Measurements from ENCODE around the gene FRAT1. TPM values are rescaled to one million over a fixed set of nuclear protein-coding genes. Genes with fewer than 3 reads are reported as not detected.

FRAT1 gene
- total and polyA plus RNA-seq, 2 donors (not counting 3 experiments of a cell fraction or from before 2014, with no cell fraction given): 2.2 to 3.2 TPM

- H3K4me3 ChIP-seq (replicated peaks in 1 of 3; ENCODE audit: insufficient read depth in 1 of 3, low read depth in 1 of 3, low read length in 3 of 3): no peak overlapping the region
- DNase-seq (ENCODE audit: low read depth, low spot score) (no peak), FAIRE-seq (no peak)
- H3K4me2 ChIP-seq (ENCODE audit: insufficient read depth, low read length): no peak overlapping the region
- ChIA-PET POLR2A (no interaction called here), CTCF (interaction anchor here (1.4 kb wide), 1 partner anchor 51 kb away, joined by 6 read pairs; no protein-coding TSS in a partner anchor)
- peaks cover 0 to 5% of the 10 kb centered on the region in 2 experiments for H3K36me3 ChIP-seq (ENCODE audit: control insufficient read depth in 2 of 2, extremely low read depth in 1 of 2, insufficient read depth in 2 of 2, low read length in 2 of 2)
- dilution Hi-C loops (cut with MboI; ENCODE audit: extremely low pct_ligation_motif_present, low sequenced_read_pairs): no loop called here
- H3K27ac ChIP-seq (ENCODE audit: insufficient read depth, low read depth, low read length): no peak overlapping the region
- H3K9me1 ChIP-seq (replicated peaks; ENCODE audit: control insufficient read depth, extremely low read depth, insufficient read depth, low read length): no peaks in the 10 kb centered on the region
- no peaks in the 10 kb centered on the region for H3K27me3 ChIP-seq (ENCODE audit: control insufficient read depth in 2 of 2, insufficient read depth in 2 of 2, low read length in 2 of 2)
- TF ChIP-seq GATA2 (IDR thresholded peaks at IDR 0.05; ENCODE audit: insufficient read depth, insufficient read length, low read depth, low read length): no peak
- TF ChIP-seq, protein P1, sequence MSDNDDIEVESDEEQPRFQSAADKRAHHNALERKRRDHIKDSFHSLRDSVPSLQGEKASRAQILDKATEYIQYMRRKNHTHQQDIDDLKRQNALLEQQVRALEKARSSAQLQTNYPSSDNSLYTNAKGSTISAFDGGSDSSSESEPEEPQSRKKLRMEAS (IDR thresholded peaks at IDR 0.05; ENCODE audit: insufficient read depth, insufficient read length): no peak
- TF ChIP-seq, protein P2, sequence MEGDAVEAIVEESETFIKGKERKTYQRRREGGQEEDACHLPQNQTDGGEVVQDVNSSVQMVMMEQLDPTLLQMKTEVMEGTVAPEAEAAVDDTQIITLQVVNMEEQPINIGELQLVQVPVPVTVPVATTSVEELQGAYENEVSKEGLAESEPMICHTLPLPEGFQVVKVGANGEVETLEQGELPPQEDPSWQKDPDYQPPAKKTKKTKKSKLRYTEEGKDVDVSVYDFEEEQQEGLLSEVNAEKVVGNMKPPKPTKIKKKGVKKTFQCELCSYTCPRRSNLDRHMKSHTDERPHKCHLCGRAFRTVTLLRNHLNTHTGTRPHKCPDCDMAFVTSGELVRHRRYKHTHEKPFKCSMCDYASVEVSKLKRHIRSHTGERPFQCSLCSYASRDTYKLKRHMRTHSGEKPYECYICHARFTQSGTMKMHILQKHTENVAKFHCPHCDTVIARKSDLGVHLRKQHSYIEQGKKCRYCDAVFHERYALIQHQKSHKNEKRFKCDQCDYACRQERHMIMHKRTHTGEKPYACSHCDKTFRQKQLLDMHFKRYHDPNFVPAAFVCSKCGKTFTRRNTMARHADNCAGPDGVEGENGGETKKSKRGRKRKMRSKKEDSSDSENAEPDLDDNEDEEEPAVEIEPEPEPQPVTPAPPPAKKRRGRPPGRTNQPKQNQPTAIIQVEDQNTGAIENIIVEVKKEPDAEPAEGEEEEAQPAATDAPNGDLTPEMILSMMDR (IDR thresholded peaks at IDR 0.05; ENCODE audit: extremely low read depth in 1 of 2, insufficient read depth in 1 of 2, low read depth in 1 of 2, low read length in 2 of 2): no peak
- TF ChIP-seq POLR2AphosphoS5 (IDR thresholded peaks at IDR 0.05; ENCODE audit: insufficient read depth, low read depth, low read length): no peak
- TF ChIP-seq JUN (IDR thresholded peaks at IDR 0.05; ENCODE audit: borderline replicate concordance, insufficient read depth, insufficient read length, low read depth): no peak
- TF ChIP-seq FOS (IDR thresholded peaks at IDR 0.05; ENCODE audit: borderline replicate concordance, insufficient read depth, low read length): no peak
- TF ChIP-seq MYC (IDR thresholded peaks at IDR 0.05; ENCODE audit: low read depth, low read length): no peak
- no peak for TF ChIP-seq POLR2A (IDR thresholded peaks at IDR 0.05; ENCODE audit: low read depth, low read length)
- TF ChIP-seq EZH2 (IDR thresholded peaks at IDR 0.05; ENCODE audit: borderline replicate concordance, low read depth, low read length, severe bottlenecking): no peak
- H3K4me1 ChIP-seq (ENCODE audit: control insufficient read depth, extremely low read depth, insufficient read depth, low read length): peaks cover 11% of the 10 kb centered on the region
- H2AFZ ChIP-seq (ENCODE audit: low read depth, low read length): no peak overlapping the region
- peaks cover 24% of the 10 kb centered on the region for H3K79me2 ChIP-seq (ENCODE audit: control insufficient read depth, insufficient read depth, low read length)
- no peak overlapping the region for H3K9ac ChIP-seq (replicated peaks; ENCODE audit: extremely low read depth, insufficient read depth, low read length)
- no TSS peak for BruUV-seq (replicated peaks)
- no peaks in the 10 kb centered on the region for H4K20me1 ChIP-seq (replicated peaks; ENCODE audit: control insufficient read depth, extremely low read depth, insufficient read depth, low read length)
- intact Hi-C loops (cut with micrococcal nuclease): loop anchor here (10.0 kb wide), 1 partner anchor 255 kb away; no protein-coding TSS in a partner anchor
- no peaks in the 10 kb centered on the region for H3K9me3 ChIP-seq (replicated peaks; ENCODE audit: control insufficient read depth, insufficient read depth, low read length)
Measured at GRCh38 chr10:97329766-97330165, 10.7 kb downstream of the FRAT1 start.

Measured in endothelial cell of umbilical vein (primary cell).